ENCODE data around the gene GLYATL3.
"Not testable (repeated sequence)": the region's sequence is repeated elsewhere in the genome, so short reads cannot be mapped to it uniquely, and the experiment has no call there.

The GLYATL3 gene

GRCh38 chr6:49499623-49500022 lies at the start of gene GLYATL3:
GLYATL3 (plus strand) TSS chr6:49499923; CDS start chr6:49511991, 12,068 bp downstream.
- no peak for DNase-seq (ENCODE audit: low spot score)

- peak; percentile 5 for DNase-seq (ENCODE audit: low spot score)
These were observed 46.5 kb upstream of the GLYATL3 start for GRCh38 chr6:49453221-49453620.

GRCh38 chr6:49454787-49455709 lies 44.7 kb upstream of the GLYATL3 start:
- no peak for DNase-seq (ENCODE audit: low spot score)

GRCh38 chr6:49457771-49458170 lies 42.0 kb upstream of the GLYATL3 start:
- DNase-seq (ENCODE audit: low spot score), result no peak

- no peak for DNase-seq (ENCODE audit: low spot score)
These were observed 37.7 kb upstream of the GLYATL3 start for GRCh38 chr6:49462071-49462470.

- peak; percentile 3 for DNase-seq (ENCODE audit: low spot score)
These were observed 37.2 kb upstream of the GLYATL3 start for GRCh38 chr6:49462599-49462926.

GRCh38 chr6:49462927-49463611 lies 36.7 kb upstream of the GLYATL3 start, which contains the start of the genes CENPQ and MMUT:
CENPQ (plus strand) TSS chr6:49463370; CDS start chr6:49470177, 6,807 bp downstream.
MMUT (minus strand) TSS chr6:49463253; CDS start chr6:49459466, 3,787 bp downstream.
- DNase-seq (ENCODE audit: low spot score), result peak; percentile 95

- no peak for DNase-seq (ENCODE audit: low spot score)
These were observed 36.1 kb upstream of the GLYATL3 start for GRCh38 chr6:49463612-49463967.

- no peak for DNase-seq (ENCODE audit: low spot score)
These were observed 35.0 kb upstream of the GLYATL3 start for GRCh38 chr6:49464691-49465090.

GRCh38 chr6:49468042-49468441 lies 31.7 kb upstream of the GLYATL3 start:
- DNase-seq (ENCODE audit: low spot score), result no peak

- not testable (repeated sequence) for DNase-seq (ENCODE audit: low spot score)
These were observed 23.2 kb upstream of the GLYATL3 start for GRCh38 chr6:49476564-49476963.

GRCh38 chr6:49479308-49479970 lies 20.3 kb upstream of the GLYATL3 start:
- DNase-seq (ENCODE audit: low spot score), result no peak

- DNase-seq (ENCODE audit: low spot score), result not testable (repeated sequence)
These were observed 17.9 kb upstream of the GLYATL3 start for GRCh38 chr6:49481846-49482245.

GRCh38 chr6:49483380-49483779 lies 16.3 kb upstream of the GLYATL3 start:
- not testable (repeated sequence) for DNase-seq (ENCODE audit: low spot score)

GRCh38 chr6:49490633-49491032 lies 9.1 kb upstream of the GLYATL3 start:
- DNase-seq (ENCODE audit: low spot score), result no peak

- DNase-seq (ENCODE audit: low spot score), result no peak
These were observed 2.4 kb upstream of the GLYATL3 start for GRCh38 chr6:49497304-49497703.

GRCh38 chr6:49499126-49499525 lies 597 bp upstream of the GLYATL3 start:
- no peak for DNase-seq (ENCODE audit: low spot score)

GRCh38 chr6:49504666-49505065 lies 4.9 kb downstream of the GLYATL3 start:
- no peak for DNase-seq (ENCODE audit: low spot score)

GRCh38 chr6:49506569-49507111 lies 6.9 kb downstream of the GLYATL3 start:
- no peak for DNase-seq (ENCODE audit: low spot score)

GRCh38 chr6:49509342-49509741 lies 9.6 kb downstream of the GLYATL3 start:
- DNase-seq (ENCODE audit: low spot score), result no peak

- DNase-seq (ENCODE audit: low spot score), result no peak
These were observed 13.6 kb downstream of the GLYATL3 start for GRCh38 chr6:49513153-49513989.
